ENCODE results near the gene EHMT2.

GRCh38 chr6:31850765-31851484, 46.6 kb downstream of the EHMT2 start:
- TF ChIP-seq CTCF (IDR thresholded peaks at IDR 0.05), result no peak
- no peak for TF ChIP-seq POLR2A (IDR thresholded peaks at IDR 0.05)

Measured in esophagus squamous epithelium (tissue), 4 donors.